Left ventricle myocardium superior (tissue), 1 donor: ENCODE data around the gene SDR9C7. TPM values are rescaled to one million over a fixed set of nuclear protein-coding genes. Genes with fewer than 3 reads are reported as not detected.
"Not testable (repeated sequence)": the region's sequence is repeated elsewhere in the genome, so short reads cannot be mapped to it uniquely, and the experiment has no call there.

ENCODE experiments used
- ATAC-seq: fragments of 200-7000 bp; cut with Tn5 transposase; one replicate; pipeline ENCODE4 v1.9.1; 2020; ENCODE audit warnings: mild to moderate bottlenecking, moderate library complexity
- DNase-seq: peaks from one replicate; pipeline ENCODE4 v3.0.0-alpha.2; 2020
- intact Hi-C: fragments of 100-400 bp; cut with micrococcal nuclease; formaldehyde crosslinking; loops from one replicate; pipeline ENCODE4 v1.11.0; 2022
- total RNA-seq: library from RNA; stranded (reverse); fragmentation: NEBNext Ultra II Directional; extraction: Animal tissue kit (Norgen Biotek cat#: 25700); gene quantifications from one replicate; pipeline ENCODE4 v1.2.1, GENCODE V29; 2021
- donor health status: DM: no; HTN: yes; CAD: no; lungs with severe emphysema.

Gene SDR9C7
- total RNA-seq, 1 donor from 2014 or later, result not detected

DNA sequence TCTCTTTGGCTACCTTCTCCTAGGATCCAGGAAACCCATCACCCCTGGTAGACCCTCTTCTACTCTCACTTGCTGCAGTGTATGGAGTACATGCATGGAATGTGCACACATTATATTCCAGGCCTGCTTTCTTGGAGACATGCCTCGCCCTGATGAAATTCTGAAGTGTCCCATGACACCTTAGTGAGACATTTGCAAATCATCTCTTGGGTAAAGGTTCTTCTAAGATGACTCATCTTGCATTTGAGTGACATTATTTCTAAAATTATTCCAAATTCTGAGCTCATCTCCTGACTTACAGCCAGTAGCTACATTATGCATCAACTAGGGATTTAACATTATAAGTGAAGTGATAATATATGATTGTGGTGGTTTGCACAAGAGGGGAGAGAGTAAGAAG lies 49.8 kb downstream of the SDR9C7 start:
- DNase-seq (no peak), ATAC-seq (no peak)
- intact Hi-C loops, result no loop called here

DNA sequence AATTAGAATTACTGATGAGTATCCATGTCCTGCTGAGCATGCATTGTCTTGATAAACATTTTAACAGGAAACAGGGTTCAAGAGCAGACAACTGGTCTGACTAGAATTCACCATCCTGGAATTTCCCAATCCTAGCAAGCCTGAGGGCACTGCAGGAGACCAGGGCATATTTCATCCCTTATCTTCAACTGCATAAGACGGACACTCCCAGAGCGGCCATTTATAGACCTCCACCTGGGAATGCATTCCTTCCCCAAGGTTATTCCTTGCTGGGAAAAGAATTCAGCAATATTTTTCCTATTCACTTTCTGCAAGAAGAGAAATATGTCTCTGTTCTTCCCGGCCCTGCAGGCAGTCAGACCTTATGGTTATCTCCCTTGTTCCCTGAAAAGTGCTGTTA lies 51.8 kb downstream of the SDR9C7 start:
- ATAC-seq, intact Hi-C loops, DNase-seq: not testable (repeated sequence)

- DNase-seq (no peak), ATAC-seq (no peak)
- intact Hi-C loops, result no loop called here
These were observed 53.8 kb downstream of the SDR9C7 start for GRCh38 chr12:56880125-56880992.

DNA sequence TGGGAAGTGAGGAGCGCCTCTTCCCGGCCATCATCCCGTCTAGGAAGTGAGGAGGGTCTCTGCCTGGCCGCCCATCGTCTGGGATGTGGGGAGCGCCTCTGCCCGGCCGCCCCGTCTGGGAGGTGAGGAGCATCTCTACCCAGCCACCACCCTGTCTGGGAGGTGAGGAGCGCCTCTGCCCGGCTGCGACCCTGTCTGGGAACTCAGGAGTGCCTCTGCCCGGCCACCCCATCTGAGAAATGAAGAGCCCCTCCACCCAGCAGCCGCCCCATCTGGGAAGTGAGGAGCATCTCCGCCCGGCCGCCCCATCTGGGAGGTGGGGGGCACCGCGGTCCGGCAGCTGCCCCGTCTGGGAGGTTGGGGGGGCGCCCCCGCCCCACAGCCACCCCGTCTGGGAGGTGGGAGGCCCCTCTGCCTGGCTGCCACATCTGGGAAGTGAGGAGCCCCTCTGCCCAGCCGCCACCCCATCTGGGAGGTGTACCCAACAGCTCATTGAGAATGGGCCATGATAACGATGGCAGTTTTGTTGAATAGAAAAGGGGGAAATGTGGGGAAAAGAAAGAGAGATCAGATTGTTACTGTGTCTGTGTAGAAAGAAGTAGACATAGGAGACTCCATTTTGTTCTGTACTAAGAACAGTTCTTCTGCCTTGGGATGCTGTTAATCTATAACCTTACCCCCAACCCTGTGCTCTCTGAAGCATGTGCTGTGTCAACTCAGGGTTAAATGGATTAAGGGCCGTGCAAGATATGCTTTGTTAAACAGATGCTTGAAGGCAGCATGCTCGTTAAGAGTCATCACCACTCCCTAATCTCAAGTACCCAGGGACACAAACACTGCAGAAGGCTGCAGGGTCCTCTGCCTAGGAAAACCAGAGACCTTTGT lies 54.7 kb downstream of the SDR9C7 start:
- DNase-seq, ATAC-seq, intact Hi-C loops: not testable (repeated sequence)

GRCh38 chr12:56878010-56878339 lies 56.2 kb downstream of the SDR9C7 start:
- ATAC-seq, result peak; percentile 13
- intact Hi-C loops, result no loop called here
- no peak for DNase-seq

GRCh38 chr12:56877195-56878009 lies 56.8 kb downstream of the SDR9C7 start:
- no peak for ATAC-seq
- intact Hi-C loops, result no loop called here
- DNase-seq, result no peak

DNA sequence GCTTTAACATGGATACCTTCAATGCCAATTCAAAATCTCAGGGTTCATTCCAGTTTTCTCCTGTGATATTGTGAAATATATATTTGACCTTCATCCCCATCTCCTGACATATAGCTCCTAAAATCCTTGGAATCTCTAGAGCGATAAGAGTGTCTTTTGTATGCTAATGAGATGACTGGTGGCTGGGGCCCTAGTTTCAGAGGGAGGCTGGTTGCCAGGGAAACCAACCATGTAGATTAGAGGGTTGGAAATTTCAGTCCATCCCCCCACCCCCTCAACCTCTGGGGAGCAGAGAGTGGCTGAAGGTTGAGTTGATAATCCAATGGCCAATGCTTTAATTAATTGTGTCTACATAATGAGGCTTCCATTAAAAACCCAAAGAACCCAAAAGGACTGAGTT lies 59.4 kb downstream of the SDR9C7 start:
- intact Hi-C loops, result no loop called here
- no peak for ATAC-seq
- no peak for DNase-seq

- intact Hi-C loops, result no loop called here
- DNase-seq (no peak), ATAC-seq (no peak)
These were observed 60.8 kb downstream of the SDR9C7 start for GRCh38 chr12:56873382-56873781.

Other genes starting within 250 kb of the SDR9C7 start
- 137 TPM for gene PTGES3, start 246.1 kb downstream of the SDR9C7 start, total RNA-seq
- gene NACA, start 209.1 kb downstream of the SDR9C7 start, total RNA-seq, result 540 TPM
- 4.0 TPM for gene PRIM1, start 182.1 kb downstream of the SDR9C7 start, total RNA-seq
- gene HSD17B6, start 171.1 kb downstream of the SDR9C7 start, total RNA-seq, result 0.25 TPM
- 0.12 TPM for gene RDH16, start 23.2 kb upstream of the SDR9C7 start, total RNA-seq
- gene ZBTB39, start 72.1 kb upstream of the SDR9C7 start, total RNA-seq, result 3.4 TPM
- not detected for gene TAC3, start 82.1 kb upstream of the SDR9C7 start, total RNA-seq
- gene MYO1A, start 115.7 kb upstream of the SDR9C7 start, total RNA-seq, result not detected
- 3.7 TPM for gene NEMP1, start 144.4 kb upstream of the SDR9C7 start, total RNA-seq
- gene NAB2, start 154.7 kb upstream of the SDR9C7 start, total RNA-seq, result 10.9 TPM
- 46.1 TPM for gene STAT6, start 177.0 kb upstream of the SDR9C7 start, total RNA-seq
- gene LRP1, start 194.1 kb upstream of the SDR9C7 start, total RNA-seq, result 108 TPM
- not detected for gene LRP1-AS, start 213.2 kb upstream of the SDR9C7 start, total RNA-seq